Measurements from ENCODE around the gene LRP1. TPM values are rescaled to one million over a fixed set of nuclear protein-coding genes. Genes with fewer than 3 reads are reported as not detected.

Gene LRP1
- total and polyA plus RNA-seq, 2 of the 4 experiments (the other 2 are of a cell fraction): 73.1 to 142 TPM

DNA sequence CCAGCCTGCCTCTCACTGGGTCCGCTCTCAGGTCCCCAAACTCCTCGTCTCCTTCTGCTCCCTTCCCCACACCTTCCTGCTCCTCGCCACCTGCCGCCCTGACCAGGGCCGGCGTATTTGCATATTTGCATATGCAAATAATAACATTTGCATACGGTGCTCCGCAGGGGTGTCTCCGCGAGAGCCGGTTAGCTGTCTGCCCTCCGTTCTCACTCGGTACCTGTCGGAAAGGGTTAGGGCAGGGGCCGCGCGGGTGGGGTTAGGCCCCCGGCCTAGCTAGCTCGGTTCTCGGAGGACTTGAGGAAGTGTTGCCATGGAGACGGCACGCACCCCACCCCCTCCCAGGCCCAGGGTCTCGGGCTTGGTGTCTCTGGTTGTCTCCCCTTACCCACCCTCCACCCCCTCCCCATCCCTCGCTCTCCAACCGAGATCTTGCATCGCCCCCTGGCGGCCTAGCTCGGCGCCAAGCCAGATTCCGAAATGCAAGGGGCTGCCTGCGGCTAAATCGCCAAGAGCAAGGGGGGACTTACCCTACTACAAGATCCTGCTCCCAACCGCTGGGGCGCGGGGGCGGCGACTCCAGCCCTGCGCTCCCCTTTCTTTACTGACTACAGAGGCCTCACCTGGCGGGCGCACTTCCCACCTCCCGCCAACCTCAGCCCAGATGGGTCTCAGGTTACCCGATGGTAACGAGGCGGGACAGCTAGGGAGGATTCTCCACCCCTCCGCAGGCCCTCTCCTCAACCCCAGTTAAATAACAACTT lies 114.6 kb downstream of the LRP1 start:
- H3K23ac ChIP-seq (ENCODE audit: low read depth, low read length): no peak overlapping the region
- in situ Hi-C loops (cut with MboI; ENCODE audit: low sequenced_read_pairs) (no loop called here), intact Hi-C loops (cut with micrococcal nuclease) (loop anchor here (1.0 to 5.0 kb wide), 2 partner anchors 30 to 131 kb away; partner anchors contain the start of gene STAT6), dilution Hi-C loops (cut with HindIII; ENCODE audit: low sequenced_read_pairs, unreplicated experiment) (no loop called here)
- BruUV-seq (replicated peaks): no TSS peak
- peaks cover 31% of the 10 kb centered on the region; the same call in 1 of the 2 replicates for H4K20me1 ChIP-seq (ENCODE audit: insufficient read depth, low read length)
- H2AK9ac ChIP-seq (replicated peaks; ENCODE audit: low read depth, low read length, poor library complexity): no peak overlapping the region
- H3K4me3 ChIP-seq (ENCODE audit: insufficient read depth, low read depth, low read length): no peak overlapping the region
- no peaks in the 10 kb centered on the region for H3K36me3 ChIP-seq (ENCODE audit: control insufficient read depth, insufficient read depth, low read length)
- no peak overlapping the region for H3K4ac ChIP-seq (ENCODE audit: low read depth, low read length)
- no peak overlapping the region for H2BK15ac ChIP-seq (ENCODE audit: low read depth, low read length)
- no peak overlapping the region for H3K14ac ChIP-seq (replicated peaks; ENCODE audit: low read depth, low read length)
- POLR2A ChIA-PET (ENCODE audit: unreplicated experiment): no interaction called here
- no peak overlapping the region for H3K27ac ChIP-seq (ENCODE audit: insufficient read depth, low read length)
- ATAC-seq (ENCODE audit: low read depth) (no peak), DNase-seq (peak; percentile 35)
- H3K27me3 ChIP-seq (ENCODE audit: control insufficient read depth, insufficient read depth, low read length): peaks cover 6% of the 10 kb centered on the region; the same call in 1 of the 2 replicates
- no peak overlapping the region for H4K8ac ChIP-seq (ENCODE audit: low read depth in 2 of 2, low read length in 2 of 2)
- H3K79me1 ChIP-seq (ENCODE audit: low read depth in 1 of 2, low read length in 2 of 2): peaks cover 0 to 10% of the 10 kb centered on the region in 2 experiments; a peak in 1 of 4 replicates
- H3K9me1 ChIP-seq (ENCODE audit: insufficient read depth, low read length): 0 out of 2 replicates have a peak, but pooled peaks cover 7% of the 10 kb centered on the region
- no peak overlapping the region for H2BK120ac ChIP-seq (ENCODE audit: low read depth, low read length)
- H2BK20ac ChIP-seq (ENCODE audit: low read depth, low read length): no peak overlapping the region
- H2AK5ac ChIP-seq (ENCODE audit: low read depth, low read length): no peak overlapping the region
- H3K56ac ChIP-seq (ENCODE audit: extremely low read depth, insufficient read depth, low read length): no peak overlapping the region
- TF ChIP-seq SMC3 (IDR thresholded peaks at IDR 0.05; ENCODE audit: low read depth, low read length) (peak; percentile 30; the same call in 1 of the 2 replicates), RAD21 (IDR thresholded peaks at IDR 0.05; ENCODE audit: low read length) (peak; percentile 30; the same call in 1 of the 2 replicates), MXI1 (IDR thresholded peaks at IDR 0.05; ENCODE audit: borderline replicate concordance, low read depth, low read length) (no peak), POLR2A (IDR thresholded peaks at IDR 0.05; ENCODE audit: low read depth, low read length) (no peak)
- TF ChIP-seq, protein P1, sequence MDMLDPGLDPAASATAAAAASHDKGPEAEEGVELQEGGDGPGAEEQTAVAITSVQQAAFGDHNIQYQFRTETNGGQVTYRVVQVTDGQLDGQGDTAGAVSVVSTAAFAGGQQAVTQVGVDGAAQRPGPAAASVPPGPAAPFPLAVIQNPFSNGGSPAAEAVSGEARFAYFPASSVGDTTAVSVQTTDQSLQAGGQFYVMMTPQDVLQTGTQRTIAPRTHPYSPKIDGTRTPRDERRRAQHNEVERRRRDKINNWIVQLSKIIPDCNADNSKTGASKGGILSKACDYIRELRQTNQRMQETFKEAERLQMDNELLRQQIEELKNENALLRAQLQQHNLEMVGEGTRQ (IDR thresholded peaks at IDR 0.05; ENCODE audit: low read depth, low read length): no peak
- TF ChIP-seq, protein P2, sequence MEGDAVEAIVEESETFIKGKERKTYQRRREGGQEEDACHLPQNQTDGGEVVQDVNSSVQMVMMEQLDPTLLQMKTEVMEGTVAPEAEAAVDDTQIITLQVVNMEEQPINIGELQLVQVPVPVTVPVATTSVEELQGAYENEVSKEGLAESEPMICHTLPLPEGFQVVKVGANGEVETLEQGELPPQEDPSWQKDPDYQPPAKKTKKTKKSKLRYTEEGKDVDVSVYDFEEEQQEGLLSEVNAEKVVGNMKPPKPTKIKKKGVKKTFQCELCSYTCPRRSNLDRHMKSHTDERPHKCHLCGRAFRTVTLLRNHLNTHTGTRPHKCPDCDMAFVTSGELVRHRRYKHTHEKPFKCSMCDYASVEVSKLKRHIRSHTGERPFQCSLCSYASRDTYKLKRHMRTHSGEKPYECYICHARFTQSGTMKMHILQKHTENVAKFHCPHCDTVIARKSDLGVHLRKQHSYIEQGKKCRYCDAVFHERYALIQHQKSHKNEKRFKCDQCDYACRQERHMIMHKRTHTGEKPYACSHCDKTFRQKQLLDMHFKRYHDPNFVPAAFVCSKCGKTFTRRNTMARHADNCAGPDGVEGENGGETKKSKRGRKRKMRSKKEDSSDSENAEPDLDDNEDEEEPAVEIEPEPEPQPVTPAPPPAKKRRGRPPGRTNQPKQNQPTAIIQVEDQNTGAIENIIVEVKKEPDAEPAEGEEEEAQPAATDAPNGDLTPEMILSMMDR (conservative IDR thresholded peaks at IDR 0.05; ENCODE audit: low read depth, low read length): peak; percentile 61
- H3K9ac ChIP-seq (ENCODE audit: low read depth, low read length): no peak overlapping the region
- CTCF ChIA-PET: interaction anchor here (0.6 to 5.8 kb wide), 8 partner anchors 11 to 516 kb away, joined by 3 to 47 read pairs (median 4); partner anchors contain the start of gene SHMT2
- no peaks in the 10 kb centered on the region for H3K9me3 ChIP-seq (ENCODE audit: control insufficient read depth, insufficient read depth, low read length)
- no peak overlapping the region for H4K91ac ChIP-seq (ENCODE audit: insufficient read depth, low read depth, low read length)
- WGBS, 2 experiments (ENCODE audit: extremely low coverage in 2 of 2, insufficient read length in 1 of 2): 5% methylated on average over 24 of the region's 45 CpGs; no CpG with 5 or more reads in 1 of the 2 experiments
- H3K18ac ChIP-seq (ENCODE audit: low read depth, low read length): no peak overlapping the region
- peak overlapping the region; percentile 80 for H2AFZ ChIP-seq (replicated peaks; ENCODE audit: low read length, poor library complexity)
- H2BK5ac ChIP-seq (ENCODE audit: low read depth, low read length, poor library complexity, severe bottlenecking): no peak overlapping the region
- H3K4me1 ChIP-seq (ENCODE audit: control insufficient read depth, insufficient read depth, low read length): peaks cover 17% of the 10 kb centered on the region
- H3K4me2 ChIP-seq (ENCODE audit: low read depth, low read length): peak overlapping the region; percentile 77
- no peak overlapping the region for H4K5ac ChIP-seq (ENCODE audit: low read depth, low read length)

Data from IMR-90 (cell line).